Fibroblast of skin of abdomen (primary cell): ENCODE data around the gene C9orf57.
A peak's percentile ranks its signal among the peaks of the same experiment; 100 is the strongest.
"Not testable (repeated sequence)": the region's sequence is repeated elsewhere in the genome, so short reads cannot be mapped to it uniquely, and the experiment has no call there.

ENCODE experiments used
- DNase-seq: peaks from one replicate; pipeline ENCODE4 v3.0.0-alpha.2; 2013

C9orf57 gene

DNA sequence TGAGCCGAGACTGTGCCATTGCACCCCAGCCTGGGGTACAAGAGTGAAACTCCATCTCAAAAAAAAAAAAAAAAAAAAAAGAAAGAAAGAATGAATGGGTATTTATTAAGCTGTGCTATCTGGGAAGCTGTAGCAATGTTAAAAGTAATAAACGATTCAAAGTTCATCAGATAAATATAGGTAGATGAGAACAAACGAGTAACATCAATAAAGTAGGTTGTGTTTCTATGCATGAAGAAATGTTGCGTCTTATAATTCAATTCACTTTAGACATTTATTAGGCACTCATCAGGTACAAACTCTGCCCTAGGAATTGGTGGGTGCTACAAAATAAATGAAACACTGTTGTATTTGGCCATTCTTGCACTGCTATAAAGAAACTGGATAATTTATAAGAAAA is 36.8 kb downstream of the C9orf57 start:
- no peak for DNase-seq

GRCh38 chr9:72022841-72023240 is 37.6 kb downstream of the C9orf57 start:
- peak; percentile 92 for DNase-seq

GRCh38 chr9:72013292-72013760 is 47.1 kb downstream of the C9orf57 start:
- no peak for DNase-seq

GRCh38 chr9:72012646-72013045 is 47.8 kb downstream of the C9orf57 start:
- no peak for DNase-seq

DNA sequence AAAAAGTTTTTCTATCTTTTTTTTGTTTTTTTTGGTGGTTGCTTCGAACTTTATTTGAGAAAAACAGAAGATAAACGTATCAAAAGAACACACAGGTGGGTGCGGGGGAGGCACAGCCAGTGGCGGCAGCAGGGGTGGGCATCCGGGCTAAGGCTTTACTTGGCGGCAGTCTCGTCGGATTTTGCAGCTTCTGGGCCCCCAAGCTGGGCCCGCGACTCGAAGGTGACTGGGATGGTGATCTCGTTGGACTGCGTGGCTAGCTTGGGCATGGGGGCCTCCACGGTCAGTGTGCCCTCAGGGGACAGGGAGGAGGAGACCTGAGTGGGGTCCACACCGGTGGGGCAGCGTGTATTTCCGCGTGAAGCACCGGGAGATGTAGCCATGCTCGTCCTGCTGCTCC is 52.7 kb downstream of the C9orf57 start:
- DNase-seq: not testable (repeated sequence)

DNA sequence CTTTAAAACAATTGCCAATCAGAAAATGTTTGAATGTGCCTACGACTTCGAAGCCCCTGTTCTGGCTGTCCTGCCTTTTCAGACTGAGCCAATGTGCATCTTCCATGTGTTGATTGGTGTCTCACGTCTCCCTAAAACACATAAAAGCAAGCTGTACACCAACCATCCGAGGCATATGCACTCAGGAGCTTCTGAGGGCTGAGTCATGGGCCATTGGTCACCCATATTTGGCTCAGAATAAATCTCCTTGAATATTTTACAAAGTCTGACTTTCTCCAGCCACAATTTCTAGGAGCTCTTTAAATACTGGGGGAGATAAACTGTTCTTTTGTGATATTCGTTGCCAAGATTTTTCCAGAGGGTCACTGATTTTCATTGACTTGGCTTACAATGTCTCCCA is 53.9 kb downstream of the C9orf57 start:
- peak; percentile 25 for DNase-seq

DNA sequence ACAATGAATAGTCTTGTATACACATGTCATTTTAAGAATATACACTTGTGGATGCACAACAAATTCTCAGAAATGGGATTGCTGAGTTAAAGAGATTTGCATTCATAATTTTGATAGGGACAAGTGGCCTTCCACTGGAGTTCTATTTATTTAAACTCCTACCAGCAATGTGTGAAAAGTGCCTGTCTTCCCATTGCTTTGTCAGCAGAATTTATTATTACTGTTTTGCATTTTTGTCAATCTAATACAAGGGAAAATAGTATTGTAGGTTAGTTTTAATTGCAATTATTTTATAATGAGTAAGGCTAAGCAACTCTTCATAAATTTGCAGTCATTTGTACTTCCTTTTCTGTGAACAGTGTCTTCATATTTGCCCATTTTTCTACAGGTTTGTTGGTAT is 55.0 kb downstream of the C9orf57 start:
- DNase-seq: no peak
